Pancreas (tissue), 10 donors: ENCODE measurements around the gene LRFN2. TPM values are rescaled to one million over a fixed set of nuclear protein-coding genes. Genes with fewer than 3 reads are reported as not detected.

Experiments used
- ATAC-seq, 4 donors: fragments of 200-7000 bp; cut with Tn5 transposase; one replicate each; pipeline versions ENCODE4 v1.8.0 to v1.9.1; 2020; ENCODE audit warnings: mild to moderate bottlenecking in 4 of 4, moderate library complexity in 4 of 4
- DNase-seq, 6 donors: peaks; one replicate each; pipeline ENCODE4 v3.0.0-alpha.2; 2020
- FAIRE-seq: peaks from 2 replicates; lab custom pipeline; 2012; peaks lifted over from hg19 to GRCh38; lab: Jason Lieb, UNC
- H3K27ac ChIP-seq, 4 donors: fragments of 200-600 bp; sonication (generic); 1 replicate in 3 of 4; 2 replicates in 1 of 4; pipeline versions ENCODE4 v1.5.0 to v1.8.0; 2020
- H3K27me3 ChIP-seq, 4 donors: fragments of 200-600 bp; one replicate each; pipeline ENCODE4 v1.8.0; 2021
- H3K36me3 ChIP-seq, 3 donors: fragments of 200-600 bp; sonication (generic) in 1 of 3; one replicate each; pipeline versions ENCODE4 v1.5.0 to v1.8.0; 2020 to 2021
- H3K4me1 ChIP-seq, 3 donors: fragments of 200-600 bp; one replicate each; pipeline ENCODE4 v1.8.0; 2021
- H3K4me3 ChIP-seq, 4 donors: fragments of 200-600 bp; sonication (generic) in 2 of 4; one replicate each; pipeline versions ENCODE4 v1.5.0 to v1.8.0; 2020 to 2021
- H3K9me3 ChIP-seq, 4 donors: fragments of 200-600 bp; one replicate each; pipeline ENCODE4 v1.8.0; 2021
- WGBS, 2 donors: extraction: QIAGEN DNeasy Blood & Tissue Kit; methylation state at CpG; one replicate each; pipeline ENCODE4 v1.1.7; 2013; 5-methylcytosine and 5-hydroxymethylcytosine counted together
- intact Hi-C, 3 donors: fragments of 100-400 bp; cut with DNase I; formaldehyde crosslinking; loops; one replicate each; pipeline versions ENCODE4 v1.11.1 to v1.14.2; 2022
- polyA plus RNA-seq, 2 donors: library from polyadenylated mRNA; stranded (reverse); fragments of 200-250 nt; gene quantifications; one replicate each; pipeline ENCODE4 v1.2.3, GENCODE V29; 2013
- total RNA-seq, 6 donors: library from RNA; stranded (reverse); fragmentation: NEBNext Ultra II Directional in 4 of 6; extraction: Animal tissue kit (Norgen Biotek cat#: 25700) in 4 of 6; gene quantifications; one replicate each; pipeline versions ENCODE4 v1.2.1 to v1.2.4, GENCODE V29; 2021 to 2023
- TF ChIP-seq, protein P1 (sequence below), 4 donors: fragments of 200-600 bp; sonication (generic) in 3 of 4; IDR thresholded peaks; one replicate each; pipeline versions ENCODE4 v1.5.0 to v1.8.0; 2021; ENCODE audit warnings: antibody characterized with exemption in 4 of 4
- donor health status: healthy with polysubstance abuse.
- donor health status: DM: no; HTN: no; CAD: no; lungs with moderate emphysema.
- donor health status: DM: no; HTN: no; CAD: no.
- donor health status: control.
- donor health status: control.
- donor health status: Bipolar disorder and iron deficiency.
- donor health status: DM: yes; HTN: yes; CAD: no.
- donor health status: DM: no; HTN: no; CAD: no.
- donor health status: DM: no; HTN: no; CAD: no.
- donor health status: DM: yes; HTN: yes; CAD: no.

The LRFN2 gene
- total and polyA plus RNA-seq, 8 donors, result 0.22 to 1.5 (median 0.54) TPM

DNA sequence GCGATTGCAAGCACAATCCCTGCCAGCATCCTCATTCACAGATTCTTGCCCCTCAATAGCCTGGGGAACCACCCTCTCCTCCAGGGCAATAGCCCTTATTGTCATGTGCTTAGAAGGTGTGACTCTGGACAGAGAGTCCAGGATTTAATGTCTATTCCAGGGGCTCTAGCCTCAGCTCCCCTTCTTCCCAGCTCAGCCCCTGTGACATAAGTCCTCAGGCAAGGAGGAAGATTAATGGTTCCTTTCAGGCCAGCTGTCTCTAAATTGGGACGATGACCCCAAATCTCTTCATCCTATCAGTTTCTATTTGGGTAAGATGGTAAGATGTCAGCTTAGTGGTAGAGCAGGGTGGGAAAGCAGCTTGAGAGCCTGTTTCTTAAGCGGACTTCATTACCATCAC is 8.1 kb downstream of the LRFN2 start:
- Histone ChIP-seq H3K27me3 (no peaks in the 10 kb centered on the region), H3K36me3 (no peaks in the 10 kb centered on the region), H3K9me3 (no peaks in the 10 kb centered on the region), H3K27ac (no peak overlapping the region), H3K4me1 (no peaks in the 10 kb centered on the region), H3K4me3 (no peak overlapping the region)
- FAIRE-seq (no peak), DNase-seq (no peak), ATAC-seq (no peak)
- WGBS, 2 donors, result 72 to 83% methylated on average over 3 of the region's 3 CpGs
- TF ChIP-seq, protein P1, sequence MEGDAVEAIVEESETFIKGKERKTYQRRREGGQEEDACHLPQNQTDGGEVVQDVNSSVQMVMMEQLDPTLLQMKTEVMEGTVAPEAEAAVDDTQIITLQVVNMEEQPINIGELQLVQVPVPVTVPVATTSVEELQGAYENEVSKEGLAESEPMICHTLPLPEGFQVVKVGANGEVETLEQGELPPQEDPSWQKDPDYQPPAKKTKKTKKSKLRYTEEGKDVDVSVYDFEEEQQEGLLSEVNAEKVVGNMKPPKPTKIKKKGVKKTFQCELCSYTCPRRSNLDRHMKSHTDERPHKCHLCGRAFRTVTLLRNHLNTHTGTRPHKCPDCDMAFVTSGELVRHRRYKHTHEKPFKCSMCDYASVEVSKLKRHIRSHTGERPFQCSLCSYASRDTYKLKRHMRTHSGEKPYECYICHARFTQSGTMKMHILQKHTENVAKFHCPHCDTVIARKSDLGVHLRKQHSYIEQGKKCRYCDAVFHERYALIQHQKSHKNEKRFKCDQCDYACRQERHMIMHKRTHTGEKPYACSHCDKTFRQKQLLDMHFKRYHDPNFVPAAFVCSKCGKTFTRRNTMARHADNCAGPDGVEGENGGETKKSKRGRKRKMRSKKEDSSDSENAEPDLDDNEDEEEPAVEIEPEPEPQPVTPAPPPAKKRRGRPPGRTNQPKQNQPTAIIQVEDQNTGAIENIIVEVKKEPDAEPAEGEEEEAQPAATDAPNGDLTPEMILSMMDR (IDR thresholded peaks at IDR 0.05), result no peak
- intact Hi-C loops, result no loop called here

DNA sequence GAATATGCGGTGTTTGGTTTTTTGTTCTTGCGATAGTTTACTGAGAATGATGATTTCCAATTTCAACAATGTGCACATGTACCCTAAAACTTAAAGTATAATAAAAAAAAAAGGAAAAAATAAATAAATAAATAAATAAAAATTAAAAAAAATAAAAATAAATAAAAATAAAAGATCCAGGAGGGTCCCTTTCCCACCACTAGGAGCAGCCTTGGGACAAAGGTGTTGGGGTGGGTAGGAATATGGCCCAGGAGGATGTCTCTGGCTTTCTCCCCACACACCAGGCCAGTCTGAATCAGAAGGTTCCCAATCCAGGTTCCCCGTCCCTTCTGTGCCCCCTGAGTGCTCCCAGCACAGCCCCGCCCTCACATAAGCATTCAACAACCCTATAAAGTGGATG is 9.5 kb downstream of the LRFN2 start:
- intact Hi-C loops, result no loop called here
- WGBS, 2 donors, result 91 to 93% methylated on average over 4 of the region's 4 CpGs
- H3K4me1 ChIP-seq, result no peaks in the 10 kb centered on the region

DNA sequence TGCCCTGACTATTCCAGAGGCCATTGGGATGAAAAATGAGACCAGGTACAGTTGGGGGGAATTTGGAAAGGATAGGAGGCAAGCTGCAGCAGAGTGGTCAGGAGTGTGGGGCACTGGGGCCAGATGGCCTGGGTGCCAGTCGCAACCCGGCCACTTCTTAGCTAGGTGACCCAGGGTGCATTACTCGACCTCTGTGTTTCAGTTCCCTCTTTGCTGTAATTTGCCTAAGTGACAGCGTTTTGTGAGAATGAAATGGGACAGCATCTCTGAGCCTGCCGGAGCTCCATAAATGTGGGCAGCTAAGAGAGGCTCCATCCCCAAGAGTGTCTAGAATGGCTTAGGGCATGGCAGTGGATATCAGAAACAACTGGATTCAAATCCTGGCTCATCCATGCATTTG is 13.9 kb downstream of the LRFN2 start:
- ATAC-seq (no peak), DNase-seq (no peak), FAIRE-seq (no peak)
- H3K4me1 ChIP-seq, result no peaks in the 10 kb centered on the region
- H3K36me3 ChIP-seq, result no peaks in the 10 kb centered on the region
- no peaks in the 10 kb centered on the region for H3K27me3 ChIP-seq
- intact Hi-C loops, result no loop called here
- WGBS, 2 donors, result 73 to 80% methylated on average over 5 of the region's 5 CpGs
- H3K27ac ChIP-seq, result no peak overlapping the region
- TF ChIP-seq, protein P1 (IDR thresholded peaks at IDR 0.05), result no peak
- no peak overlapping the region for H3K4me3 ChIP-seq
- no peaks in the 10 kb centered on the region for H3K9me3 ChIP-seq

More for the DNA sequence above, 9.5 kb downstream of the LRFN2 start:
- FAIRE-seq, result no peak
- H3K27me3 ChIP-seq, result no peaks in the 10 kb centered on the region
- H3K9me3 ChIP-seq, result no peaks in the 10 kb centered on the region
- H3K27ac ChIP-seq, result no peak overlapping the region
- ATAC-seq, result no peak
- no peak overlapping the region for H3K4me3 ChIP-seq
- TF ChIP-seq, protein P1 (IDR thresholded peaks at IDR 0.05), result no peak
- no peaks in the 10 kb centered on the region for H3K36me3 ChIP-seq
- no peak for DNase-seq

DNA sequence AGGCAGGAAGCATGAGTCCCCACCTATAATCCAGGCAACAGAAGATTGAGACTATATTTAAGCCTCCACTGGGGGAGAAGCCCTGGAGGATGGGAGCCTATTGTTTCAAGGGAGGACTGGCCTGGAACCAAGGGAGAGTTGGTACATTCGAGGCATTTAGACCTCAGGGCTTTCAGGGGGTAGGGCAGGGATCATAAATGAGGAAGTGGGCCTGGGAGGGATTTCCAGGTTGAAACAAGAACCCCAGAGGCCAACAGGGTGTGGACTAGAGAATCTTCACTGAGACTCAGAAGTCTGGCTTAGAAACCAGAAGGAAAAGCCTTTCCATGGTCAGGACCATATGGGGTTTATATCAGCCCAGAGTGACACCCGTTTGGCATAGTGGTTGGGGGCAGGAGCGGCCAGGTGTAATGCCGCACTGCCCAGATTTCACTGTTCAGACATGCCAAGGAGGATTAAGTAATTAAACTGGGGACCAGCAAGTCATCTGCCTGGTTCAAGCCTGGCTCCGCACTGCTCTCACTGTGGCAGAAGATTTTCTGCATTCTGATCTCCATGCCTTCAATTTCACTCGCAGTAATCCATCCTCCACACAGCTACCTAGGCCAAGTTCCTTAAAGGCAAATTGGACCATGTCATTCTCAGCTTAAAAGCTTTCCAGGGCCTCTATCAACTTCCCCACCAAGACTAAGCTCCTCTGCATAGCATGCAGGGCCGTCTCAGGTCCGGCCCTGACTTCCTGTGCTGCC is 17.8 kb downstream of the LRFN2 start:
- WGBS, 2 donors, result 75 to 85% methylated on average over 8 of the region's 8 CpGs
- H3K4me1 ChIP-seq, result no peaks in the 10 kb centered on the region
- H3K4me3 ChIP-seq, result no peak overlapping the region
- DNase-seq, result no peak
- ATAC-seq, result no peak
- FAIRE-seq, result no peak
- no peaks in the 10 kb centered on the region for H3K9me3 ChIP-seq
- intact Hi-C loops, result no loop called here
- TF ChIP-seq, protein P1 (IDR thresholded peaks at IDR 0.05), result no peak
- H3K36me3 ChIP-seq, result no peaks in the 10 kb centered on the region
- no peaks in the 10 kb centered on the region for H3K27me3 ChIP-seq
- no peak overlapping the region for H3K27ac ChIP-seq

DNA sequence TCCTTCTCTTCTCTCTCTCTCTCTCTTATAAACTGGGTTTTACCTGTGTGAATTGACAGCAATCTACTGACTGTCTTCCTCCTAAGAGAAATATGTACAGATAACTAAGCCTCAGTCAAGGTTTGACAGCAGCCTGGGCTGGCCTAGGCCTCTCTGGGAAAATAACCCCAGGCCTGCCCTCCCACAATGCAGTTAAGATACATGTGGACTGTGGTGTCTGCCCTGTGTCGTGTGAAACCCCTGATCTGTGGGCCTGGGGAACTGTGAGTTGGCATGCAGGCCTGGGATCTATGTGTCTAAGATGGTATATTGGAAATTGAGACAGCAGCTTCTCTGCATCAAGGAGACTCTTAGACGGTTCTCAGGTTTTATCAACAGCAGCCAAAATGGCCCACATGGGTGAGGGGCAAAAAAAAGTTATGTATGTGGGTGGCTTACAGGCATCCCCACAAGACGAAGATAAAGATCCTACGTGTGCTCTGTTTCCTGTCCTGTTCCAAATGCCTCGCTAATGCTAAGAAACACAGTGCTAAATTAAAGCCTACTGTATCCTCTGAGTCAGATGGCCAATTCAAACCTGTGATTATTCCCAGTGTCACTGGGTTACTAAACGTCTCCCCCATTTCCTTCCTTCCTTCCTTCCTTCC is 19.0 kb downstream of the LRFN2 start:
- intact Hi-C loops, result no loop called here
- TF ChIP-seq, protein P1 (IDR thresholded peaks at IDR 0.05), result no peak
- Histone ChIP-seq H3K9me3 (no peaks in the 10 kb centered on the region), H3K27me3 (no peaks in the 10 kb centered on the region), H3K4me1 (no peaks in the 10 kb centered on the region), H3K4me3 (no peak overlapping the region), H3K36me3 (no peaks in the 10 kb centered on the region), H3K27ac (no peak overlapping the region)
- WGBS, 2 donors, result 70 to 85% methylated on average over 6 of the region's 6 CpGs
- no peak for DNase-seq
- ATAC-seq, result no peak
- FAIRE-seq, result no peak
